GM23248 (cell line): ENCODE data around the gene FAM114A2.

Source experiments
- EZH2 ChIP-seq: fragments of 200-600 bp; sonication (generic); IDR thresholded peaks from 2 replicates; pipeline ENCODE4 v1.6.1; 2018; ENCODE audit warnings: antibody characterized with exemption, mild to moderate bottlenecking; ENCODE audit not compliant: insufficient read depth, poor library complexity, severe bottlenecking
- EZH2phosphoT487 ChIP-seq: fragments of 200-600 bp; sonication (generic); IDR thresholded peaks from 2 replicates; pipeline ENCODE4 v1.6.1; 2018; ENCODE audit warnings: antibody characterized with exemption, moderate library complexity, mild to moderate bottlenecking, low read depth; ENCODE audit not compliant: insufficient read depth

DNA sequence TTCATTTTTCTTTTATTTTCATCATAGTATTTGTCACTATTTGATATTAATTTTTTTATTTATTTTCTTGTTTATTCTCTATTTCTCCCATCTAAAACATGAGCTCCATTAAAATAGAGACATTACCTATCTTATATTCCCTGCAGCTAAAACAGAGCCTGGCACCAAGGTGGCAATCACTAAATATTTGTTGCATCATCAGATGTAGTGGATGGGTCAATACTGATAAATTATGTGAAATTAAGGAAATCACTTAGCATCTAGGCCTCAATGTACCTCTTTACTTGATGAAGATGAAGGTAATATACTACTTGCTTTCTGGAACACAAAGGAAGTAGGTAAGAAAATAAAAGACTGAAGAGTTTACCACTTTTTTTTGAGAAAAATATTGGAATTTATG lies 24.7 kb upstream of the FAM114A2 start:
- TF ChIP-seq EZH2 (no peak), EZH2phosphoT487 (no peak)
